ENCODE results near the gene TM7SF3.

DNA sequence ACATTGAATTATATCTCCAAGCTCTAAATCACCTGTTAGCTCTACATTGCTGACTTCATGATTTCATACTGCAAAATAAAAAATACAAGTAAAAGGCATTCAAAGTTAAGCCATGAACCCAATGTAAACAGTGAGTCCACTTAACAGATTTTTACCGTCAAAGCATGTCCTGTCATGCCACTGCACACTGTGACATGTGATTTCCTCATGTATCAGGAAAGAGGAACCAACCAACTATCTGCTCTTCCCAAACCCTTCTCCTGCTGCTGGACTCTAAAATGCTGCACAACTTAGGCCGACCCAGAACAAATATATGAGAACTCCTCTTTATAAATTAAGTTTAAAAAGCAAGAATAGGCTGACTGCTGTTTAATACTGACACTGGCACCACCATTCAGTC lies 37.5 kb downstream of the TM7SF3 start:
- TF ChIP-seq POLR2A (IDR thresholded peaks at IDR 0.05; ENCODE audit: low read depth, low read length) (no peak), FOS (IDR thresholded peaks at IDR 0.05; ENCODE audit: borderline replicate concordance, insufficient read depth, low read length) (no peak), CTCF (IDR thresholded peaks at IDR 0.05; ENCODE audit: extremely low read depth in 1 of 2, insufficient read depth in 1 of 2, low read depth in 1 of 2, low read length in 2 of 2) (no peak), POLR2AphosphoS5 (IDR thresholded peaks at IDR 0.05; ENCODE audit: insufficient read depth, low read depth, low read length) (no peak), MYC (IDR thresholded peaks at IDR 0.05; ENCODE audit: low read depth, low read length) (no peak)
- TF ChIP-seq, protein P1, sequence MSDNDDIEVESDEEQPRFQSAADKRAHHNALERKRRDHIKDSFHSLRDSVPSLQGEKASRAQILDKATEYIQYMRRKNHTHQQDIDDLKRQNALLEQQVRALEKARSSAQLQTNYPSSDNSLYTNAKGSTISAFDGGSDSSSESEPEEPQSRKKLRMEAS (IDR thresholded peaks at IDR 0.05; ENCODE audit: insufficient read depth, insufficient read length), result no peak

Measured in endothelial cell of umbilical vein (primary cell).